Uterus (tissue), 4 donors: ENCODE data around the gene CARD11. TPM values are rescaled to one million over a fixed set of nuclear protein-coding genes. Genes with fewer than 3 reads are reported as not detected.

ENCODE experiments used
- DNase-seq, 2 donors: peaks; one replicate each; pipeline ENCODE4 v3.0.0-alpha.2; 2019 to 2020
- H3K27ac ChIP-seq, 2 donors: fragments of 200-600 bp; sonication (generic); 1 replicate in 1 of 2; 2 replicates in 1 of 2; pipeline ENCODE4 v1.5.1; 2016 to 2018
- H3K27me3 ChIP-seq, 2 donors: fragments of 200-600 bp; sonication (generic); one replicate each; pipeline ENCODE4 v1.5.1; 2018 to 2019; ENCODE audit warnings: control low read depth in 1 of 2
- H3K36me3 ChIP-seq, 2 donors: fragments of 200-600 bp; sonication (generic); one replicate each; pipeline ENCODE4 v1.5.1; 2019; ENCODE audit warnings: control low read depth in 1 of 2
- H3K4me1 ChIP-seq, 2 donors: fragments of 200-600 bp; sonication (generic); one replicate each; pipeline ENCODE4 v1.5.1; 2018 to 2019; ENCODE audit warnings: control low read depth in 1 of 2
- H3K4me3 ChIP-seq, 2 donors: fragments of 200-600 bp; sonication (generic); 1 replicate in 1 of 2; 2 replicates in 1 of 2; pipeline ENCODE4 v1.5.1; 2018 to 2019; ENCODE audit warnings: mild to moderate bottlenecking in 1 of 2
- H3K9me3 ChIP-seq, 2 donors: fragments of 200-600 bp; sonication (generic); one replicate each; pipeline ENCODE4 v1.5.1; 2019; ENCODE audit warnings: control low read depth in 1 of 2
- POLR2A ChIP-seq, 2 donors: fragments of 450-650 bp; IDR thresholded peaks; one replicate each; pipeline ENCODE4 v1.6.1; 2016; ENCODE audit warnings: antibody characterized with exemption in 2 of 2, mild to moderate bottlenecking in 1 of 2, moderate library complexity in 1 of 2
- intact Hi-C: fragments of 100-400 bp; cut with DNase I; formaldehyde crosslinking; loops from one replicate; pipeline ENCODE4 v1.15.1; 2023; ENCODE audit warnings: low total_unique reads
- total RNA-seq, 4 donors: library from RNA; depleted of rRNA in 3 of 4; stranded (reverse); fragments of >200 nt in 3 of 4; gene quantifications; one replicate each; pipeline versions ENCODE4 v1.1.0 to v1.2.4, GENCODE V29; 2014 to 2023
- TF ChIP-seq, protein P1 (sequence below), 4 experiments: fragments of 200-600 bp in 2 of 4; fragments of 450-650 bp in 2 of 4; sonication (generic) in 2 of 4; IDR thresholded peaks; one replicate each; pipeline ENCODE4 v1.5.1; 2016 to 2019; ENCODE audit warnings: antibody characterized with exemption in 4 of 4, mild to moderate bottlenecking in 2 of 4, moderate library complexity in 1 of 4
- donor health status: DM: yes; HTN: yes; CAD: no.

Gene CARD11
- total RNA-seq, 4 donors from 2014 or later = 0.95 to 1.0 TPM; not detected in 2

DNA sequence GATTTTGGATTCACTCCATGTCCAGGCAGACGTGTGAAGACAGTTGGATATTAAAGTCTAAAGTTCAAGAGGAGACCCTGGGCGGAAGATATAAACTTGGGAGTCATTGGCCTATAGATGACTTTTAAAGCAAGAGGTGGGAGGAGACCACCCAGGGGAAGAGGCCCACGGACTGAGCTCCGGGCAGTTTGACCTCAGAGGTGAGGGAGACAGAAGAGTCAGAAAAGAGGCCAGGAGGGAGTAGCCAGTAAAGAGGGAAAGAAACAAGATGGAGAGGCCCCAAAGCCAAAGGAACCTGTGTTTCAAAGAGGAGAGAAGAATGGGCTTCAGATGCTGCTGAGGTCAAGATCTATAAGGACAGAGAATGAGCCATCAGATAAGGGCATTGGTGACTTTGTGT is 11.4 kb downstream of the CARD11 start:
- intact Hi-C loops = no loop called here
- no peak for DNase-seq
- Histone ChIP-seq H3K27me3 (no peaks in the 10 kb centered on the region), H3K27ac (no peak overlapping the region), H3K9me3 (no peaks in the 10 kb centered on the region), H3K4me3 (no peak overlapping the region), H3K4me1 (no peaks in the 10 kb centered on the region), H3K36me3 (no peaks in the 10 kb centered on the region)
- no peak for TF ChIP-seq POLR2A (IDR thresholded peaks at IDR 0.05)
- TF ChIP-seq, protein P1, sequence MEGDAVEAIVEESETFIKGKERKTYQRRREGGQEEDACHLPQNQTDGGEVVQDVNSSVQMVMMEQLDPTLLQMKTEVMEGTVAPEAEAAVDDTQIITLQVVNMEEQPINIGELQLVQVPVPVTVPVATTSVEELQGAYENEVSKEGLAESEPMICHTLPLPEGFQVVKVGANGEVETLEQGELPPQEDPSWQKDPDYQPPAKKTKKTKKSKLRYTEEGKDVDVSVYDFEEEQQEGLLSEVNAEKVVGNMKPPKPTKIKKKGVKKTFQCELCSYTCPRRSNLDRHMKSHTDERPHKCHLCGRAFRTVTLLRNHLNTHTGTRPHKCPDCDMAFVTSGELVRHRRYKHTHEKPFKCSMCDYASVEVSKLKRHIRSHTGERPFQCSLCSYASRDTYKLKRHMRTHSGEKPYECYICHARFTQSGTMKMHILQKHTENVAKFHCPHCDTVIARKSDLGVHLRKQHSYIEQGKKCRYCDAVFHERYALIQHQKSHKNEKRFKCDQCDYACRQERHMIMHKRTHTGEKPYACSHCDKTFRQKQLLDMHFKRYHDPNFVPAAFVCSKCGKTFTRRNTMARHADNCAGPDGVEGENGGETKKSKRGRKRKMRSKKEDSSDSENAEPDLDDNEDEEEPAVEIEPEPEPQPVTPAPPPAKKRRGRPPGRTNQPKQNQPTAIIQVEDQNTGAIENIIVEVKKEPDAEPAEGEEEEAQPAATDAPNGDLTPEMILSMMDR (IDR thresholded peaks at IDR 0.05) = no peak

DNA sequence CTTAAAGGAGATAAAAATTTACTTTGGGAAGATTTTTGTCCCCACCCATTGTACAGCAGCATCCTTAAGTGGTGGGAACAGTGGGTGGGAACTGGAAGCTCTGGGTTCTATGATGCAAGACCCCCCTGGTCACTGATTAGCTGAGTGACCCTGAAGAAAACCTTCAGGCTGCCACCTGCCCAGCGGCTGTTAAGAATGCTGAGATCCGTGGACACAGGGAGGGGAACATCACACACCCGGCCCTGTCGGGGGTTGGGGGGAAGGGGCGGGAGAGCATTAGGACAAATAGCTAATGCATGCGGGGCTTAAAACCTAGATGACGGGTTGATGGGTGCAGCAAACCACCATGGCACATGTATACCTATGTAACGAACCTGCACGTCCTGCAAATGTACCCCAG is 14.5 kb downstream of the CARD11 start:
- H3K27ac ChIP-seq = no peak overlapping the region
- no peaks in the 10 kb centered on the region for H3K36me3 ChIP-seq
- H3K27me3 ChIP-seq = no peaks in the 10 kb centered on the region
- TF ChIP-seq, protein P1 (IDR thresholded peaks at IDR 0.05) = no peak
- no peak for TF ChIP-seq POLR2A (IDR thresholded peaks at IDR 0.05)
- DNase-seq = no peak
- H3K4me1 ChIP-seq = no peaks in the 10 kb centered on the region
- no peaks in the 10 kb centered on the region for H3K9me3 ChIP-seq
- intact Hi-C loops = no loop called here
- no peak overlapping the region for H3K4me3 ChIP-seq

DNA sequence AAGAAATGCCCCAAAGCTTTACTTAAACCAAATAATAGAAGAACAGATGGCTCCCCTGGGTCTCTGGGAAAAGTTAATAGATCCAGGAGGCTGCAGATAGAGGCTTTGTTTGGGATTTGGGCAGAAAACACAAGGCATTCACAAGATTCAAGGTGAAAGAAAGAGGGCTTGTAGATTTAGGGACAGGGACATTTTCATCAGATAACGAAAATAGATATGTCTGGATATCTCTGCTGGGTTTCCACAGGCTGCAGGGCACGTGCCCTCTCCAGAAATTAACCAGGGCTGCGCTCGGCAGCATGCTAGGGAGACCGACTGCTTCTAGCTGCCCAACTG is 14.9 kb downstream of the CARD11 start:
- no peaks in the 10 kb centered on the region for H3K27me3 ChIP-seq
- intact Hi-C loops = no loop called here

DNA sequence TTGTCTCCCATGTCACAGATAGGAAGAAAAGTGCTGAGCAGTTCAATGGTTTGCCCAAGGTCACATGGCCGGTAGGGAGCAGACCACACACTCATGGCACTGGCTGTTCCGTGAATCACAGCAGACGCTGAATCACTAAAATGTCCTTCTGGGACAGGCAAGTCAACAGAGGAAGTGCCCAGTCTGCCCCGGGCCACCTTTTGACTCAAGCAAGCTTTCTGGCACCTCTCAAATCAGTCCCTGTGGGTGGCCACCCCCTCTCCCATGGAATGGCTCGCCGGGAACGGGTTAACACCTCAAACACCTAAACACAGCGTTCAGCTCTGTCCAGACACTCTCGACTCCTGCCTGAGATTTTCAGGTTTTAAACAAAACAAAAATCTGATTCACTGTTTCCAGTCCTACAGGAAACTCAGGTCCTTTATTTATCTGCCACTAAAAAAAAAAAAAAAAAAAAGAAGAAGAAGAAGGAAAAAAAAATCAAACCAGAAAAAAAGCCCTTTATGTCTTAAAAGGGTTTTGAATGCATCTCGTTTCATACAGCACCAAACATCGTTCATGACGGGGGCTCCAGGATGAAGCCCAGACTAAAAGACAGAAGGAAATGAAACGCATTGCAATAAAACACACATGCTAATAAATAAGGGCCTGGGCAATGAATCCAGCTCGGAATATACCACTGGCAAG is 15.5 kb downstream of the CARD11 start:
- Histone ChIP-seq H3K36me3 (no peaks in the 10 kb centered on the region), H3K27me3 (no peaks in the 10 kb centered on the region), H3K9me3 (no peaks in the 10 kb centered on the region), H3K4me1 (no peaks in the 10 kb centered on the region), H3K4me3 (no peak overlapping the region), H3K27ac (no peak overlapping the region)
- DNase-seq = no peak
- TF ChIP-seq POLR2A (IDR thresholded peaks at IDR 0.05) = no peak
- TF ChIP-seq, protein P1 (IDR thresholded peaks at IDR 0.05) = no peak
- intact Hi-C loops = no loop called here

More for the DNA sequence above, 14.9 kb downstream of the CARD11 start:
- Histone ChIP-seq H3K36me3 (no peaks in the 10 kb centered on the region), H3K4me3 (no peak overlapping the region), H3K27ac (no peak overlapping the region), H3K4me1 (no peaks in the 10 kb centered on the region), H3K9me3 (no peaks in the 10 kb centered on the region)
- TF ChIP-seq, protein P1 (IDR thresholded peaks at IDR 0.05) = no peak
- no peak for TF ChIP-seq POLR2A (IDR thresholded peaks at IDR 0.05)
- no peak for DNase-seq

DNA sequence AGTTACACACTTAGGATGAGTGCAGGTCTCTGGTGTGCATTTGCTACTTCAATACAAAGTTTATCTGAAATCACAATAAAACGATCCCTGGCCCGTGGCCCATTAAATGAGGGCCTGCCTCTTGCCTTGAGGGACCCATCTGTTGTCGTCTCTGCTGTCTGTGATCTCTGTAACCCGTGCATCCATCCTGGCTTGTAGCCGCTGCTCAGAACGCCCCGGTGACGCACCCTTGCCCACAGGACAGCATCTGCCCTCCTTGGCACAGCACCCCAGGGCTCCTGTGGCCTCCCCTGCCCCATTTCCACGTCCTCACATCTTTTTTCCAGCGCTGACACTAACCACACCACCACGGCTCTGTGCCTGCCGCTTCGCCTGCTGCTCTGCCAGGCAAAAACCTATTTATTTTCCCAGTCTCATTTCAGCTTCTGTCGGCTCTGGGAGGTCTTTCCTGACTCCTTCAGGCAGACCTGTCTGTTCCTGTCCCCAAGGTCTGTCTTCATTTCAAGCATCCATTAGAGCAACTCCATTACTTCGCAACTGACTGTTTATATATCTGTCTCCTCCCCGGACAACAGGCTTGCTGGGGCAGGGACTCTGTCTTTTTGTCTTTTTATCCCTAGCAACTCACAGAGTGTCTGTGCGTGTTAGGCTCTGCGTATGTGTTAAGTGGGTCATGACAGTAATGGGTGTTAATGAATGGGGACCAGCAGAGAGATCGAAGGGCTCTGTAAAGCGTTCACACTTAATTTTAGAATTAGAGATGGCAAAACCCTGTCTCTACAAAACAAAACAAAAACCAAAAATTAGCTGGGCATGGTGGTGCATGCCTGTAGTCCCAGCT is 16.4 kb downstream of the CARD11 start:
- intact Hi-C loops = no loop called here
- Histone ChIP-seq H3K9me3 (no peaks in the 10 kb centered on the region), H3K4me3 (no peak overlapping the region), H3K27me3 (no peaks in the 10 kb centered on the region), H3K36me3 (no peaks in the 10 kb centered on the region), H3K27ac (no peak overlapping the region), H3K4me1 (no peaks in the 10 kb centered on the region)
- TF ChIP-seq POLR2A (IDR thresholded peaks at IDR 0.05) = no peak
- TF ChIP-seq, protein P1 (IDR thresholded peaks at IDR 0.05) = no peak
- DNase-seq = no peak
